Frontal cortex (tissue), 1 donor: ENCODE measurements around the gene MS4A14. TPM values are rescaled to one million over a fixed set of nuclear protein-coding genes. Genes with fewer than 3 reads are reported as not detected.

Experiments
- total RNA-seq: library from RNA; depleted of rRNA; stranded (reverse); fragments of >200 nt; gene quantifications from one replicate; pipeline ENCODE4 v1.2.3, GENCODE V29; 2014

Gene MS4A14
- total RNA-seq, 1 donor from 2014 or later: not detected

Other genes starting within 250 kb of the MS4A14 start
- gene MS4A6A, start 213.4 kb upstream of the MS4A14 start, total RNA-seq: 2.4 TPM
- gene MS4A4E, start 153.3 kb upstream of the MS4A14 start, total RNA-seq: not detected
- 2.0 TPM for gene MS4A4A, start 115.8 kb upstream of the MS4A14 start, total RNA-seq
- not detected for gene MS4A6E, start 69.2 kb upstream of the MS4A14 start, total RNA-seq
- 1.2 TPM for gene MS4A7, start 17.9 kb upstream of the MS4A14 start, total RNA-seq
- gene MS4A5, start 33.1 kb downstream of the MS4A14 start, total RNA-seq: not detected
- gene MS4A1, start 59.4 kb downstream of the MS4A14 start, total RNA-seq: under 0.01 TPM
- not detected for gene MS4A12, start 96.3 kb downstream of the MS4A14 start, total RNA-seq
- gene MS4A13, start 118.9 kb downstream of the MS4A14 start, total RNA-seq: not detected